Measurements from ENCODE around the gene CELF2. TPM values are rescaled to one million over a fixed set of nuclear protein-coding genes. Genes with fewer than 3 reads are reported as not detected.
A peak's percentile ranks its signal among the peaks of the same experiment; 100 is the strongest.

Gene CELF2
- total RNA-seq, 2 donors from 2014 or later, result 30.2 to 34.4 TPM

GRCh38 chr10:11150879-11151415 is 133.3 kb downstream of the CELF2 start:
- Histone ChIP-seq H3K9ac (ENCODE audit: low read depth in 2 of 2, low read length in 2 of 2) (no peak overlapping the region), H3K9me3 (no peaks in the 10 kb centered on the region), H3K4me3 (no peak overlapping the region), H3K27ac (peak overlapping the region; percentile 23), H3K36me3 (no peaks in the 10 kb centered on the region), H3K4me1 (peaks cover 10% of the 10 kb centered on the region), H3K27me3 (no peaks in the 10 kb centered on the region)
- no peak for TF ChIP-seq CTCF (IDR thresholded peaks at IDR 0.05)
- intact Hi-C loops (cut with DNase I), result no loop called here
- DNase-seq, result no peak

- intact Hi-C loops (cut with DNase I), result no loop called here
- Histone ChIP-seq H3K27me3 (no peaks in the 10 kb centered on the region), H3K9me3 (no peaks in the 10 kb centered on the region), H3K27ac (no peak overlapping the region), H3K4me1 (peaks cover 10% of the 10 kb centered on the region), H3K4me3 (no peak overlapping the region), H3K36me3 (no peaks in the 10 kb centered on the region), H3K9ac (ENCODE audit: low read depth in 2 of 2, low read length in 2 of 2) (no peak overlapping the region)
- no peak for DNase-seq
- TF ChIP-seq CTCF (IDR thresholded peaks at IDR 0.05), result no peak
These were observed 135.1 kb downstream of the CELF2 start for GRCh38 chr10:11152801-11153200.

- Histone ChIP-seq H3K27me3 (no peaks in the 10 kb centered on the region), H3K4me3 (no peak overlapping the region), H3K9ac (ENCODE audit: low read depth in 2 of 2, low read length in 2 of 2) (no peak overlapping the region), H3K9me3 (no peaks in the 10 kb centered on the region), H3K36me3 (no peaks in the 10 kb centered on the region), H3K4me1 (peaks cover 10% of the 10 kb centered on the region), H3K27ac (no peak overlapping the region)
- no peak for TF ChIP-seq CTCF (IDR thresholded peaks at IDR 0.05)
- intact Hi-C loops (cut with DNase I), result no loop called here
- no peak for DNase-seq
These were observed 135.6 kb downstream of the CELF2 start for GRCh38 chr10:11153245-11153644.

- peaks cover 10% of the 10 kb centered on the region for H3K4me1 ChIP-seq
- H3K4me3 ChIP-seq, result no peak overlapping the region
- H3K27ac ChIP-seq, result no peak overlapping the region
- DNase-seq, result no peak
- TF ChIP-seq CTCF (IDR thresholded peaks at IDR 0.05), result no peak
- H3K36me3 ChIP-seq, result no peaks in the 10 kb centered on the region
- H3K27me3 ChIP-seq, result no peaks in the 10 kb centered on the region
- no peaks in the 10 kb centered on the region for H3K9me3 ChIP-seq
- H3K9ac ChIP-seq (ENCODE audit: low read depth in 2 of 2, low read length in 2 of 2), result no peak overlapping the region
- intact Hi-C loops (cut with DNase I), result no loop called here
These were observed 136.1 kb downstream of the CELF2 start for GRCh38 chr10:11153766-11154165.

- H3K9ac ChIP-seq (ENCODE audit: low read depth in 2 of 2, low read length in 2 of 2), result no peak overlapping the region
- no peaks in the 10 kb centered on the region for H3K9me3 ChIP-seq
- H3K36me3 ChIP-seq, result no peaks in the 10 kb centered on the region
- no peak overlapping the region for H3K4me3 ChIP-seq
- H3K4me1 ChIP-seq, result peaks cover 10% of the 10 kb centered on the region
- no peaks in the 10 kb centered on the region for H3K27me3 ChIP-seq
- no peak for DNase-seq
- no peak overlapping the region for H3K27ac ChIP-seq
- no peak for TF ChIP-seq CTCF (IDR thresholded peaks at IDR 0.05)
- intact Hi-C loops (cut with DNase I), result no loop called here
These were observed 136.7 kb downstream of the CELF2 start for GRCh38 chr10:11154333-11154732.

Data from colonic mucosa (tissue), 4 donors.